Neural cell (in vitro differentiated cells): ENCODE measurements around the gene XRRA1. TPM values are rescaled to one million over a fixed set of nuclear protein-coding genes. Genes with fewer than 3 reads are reported as not detected.

Experiments
- H2AFZ ChIP-seq: fragments of 200-600, 300-800 bp; sonication (generic), shearing (Covaris generic); 2 replicates; pipeline ENCODE4 v1.6.0; 2014; ENCODE audit warnings: low read depth, mild to moderate bottlenecking, antibody characterized with exemption, low read length, moderate library complexity
- H3F3A ChIP-seq: fragments of 200-600 bp; shearing (Covaris generic); 2 replicates; pipeline ENCODE4 v1.6.1; 2016; ENCODE audit warnings: mild to moderate bottlenecking, moderate library complexity, mixed read lengths, antibody characterized with exemption, low read length; ENCODE audit not compliant: insufficient read depth, poor library complexity, severe bottlenecking
- H3K27ac ChIP-seq: fragments of 200-600, 300-800 bp; sonication (generic), shearing (Covaris generic); 2 replicates; pipeline ENCODE4 v1.5.1; 2014; ENCODE audit warnings: mild to moderate bottlenecking, low read length, moderate library complexity
- H3K27me3 ChIP-seq: fragments of 300-800, 200-600 bp; sonication (generic), shearing (Covaris generic); 2 replicates; pipeline ENCODE4 v1.6.0; 2014; ENCODE audit warnings: mild to moderate bottlenecking, low read depth, low read length, moderate library complexity; ENCODE audit not compliant: insufficient read depth
- H3K36me3 ChIP-seq: fragments of 300-800, 200-600 bp; sonication (generic), shearing (Covaris generic); 2 replicates; pipeline ENCODE4 v1.5.1; 2014; ENCODE audit warnings: mild to moderate bottlenecking, antibody characterized with exemption, low read length, moderate library complexity; ENCODE audit not compliant: insufficient read depth
- H3K4me2 ChIP-seq: fragments of 300-800, 200-600 bp; sonication (generic), shearing (Covaris generic); 2 replicates; pipeline ENCODE4 v1.6.0; 2014; ENCODE audit warnings: mild to moderate bottlenecking, low read length
- H3K4me3 ChIP-seq: fragments of 300-800, 200-600 bp; sonication (generic), shearing (Covaris generic); 2 replicates; pipeline ENCODE4 v1.5.1; 2014; ENCODE audit warnings: mild to moderate bottlenecking, low read length, moderate library complexity
- H3K79me2 ChIP-seq: fragments of 200-600 bp; shearing (Covaris generic); replicated peaks from 2 replicates; pipeline ENCODE4 v1.6.0; 2014; ENCODE audit warnings: mild to moderate bottlenecking, low read length, moderate library complexity; ENCODE audit not compliant: insufficient read depth
- H3K9ac ChIP-seq: fragments of 300-800, 200-600 bp; sonication (generic), shearing (Covaris generic); 2 replicates; pipeline ENCODE4 v1.6.1; 2016; ENCODE audit warnings: mild to moderate bottlenecking, low read length, mixed read lengths
- H3K9me2 ChIP-seq: fragments of 200-600 bp; shearing (Covaris generic); 2 replicates; pipeline ENCODE4 v1.6.1; 2016; ENCODE audit warnings: mild to moderate bottlenecking, low read length, mixed read lengths; ENCODE audit not compliant: insufficient read depth
- H3K9me3 ChIP-seq: fragments of 200-600, 300-800 bp; sonication (generic), shearing (Covaris generic); 2 replicates; pipeline ENCODE4 v1.6.1; 2016; ENCODE audit warnings: mild to moderate bottlenecking, mixed run types, low read length, moderate library complexity, mixed read lengths
- H4K20me1 ChIP-seq: fragments of 200-600 bp; shearing (Covaris generic); 2 replicates; pipeline ENCODE4 v1.6.1; 2016; ENCODE audit warnings: mild to moderate bottlenecking, mixed run types; ENCODE audit not compliant: insufficient read depth
- EP300 ChIP-seq: fragments of 450-650 bp; conservative IDR thresholded peaks from 2 replicates; pipeline ENCODE4 v1.6.1; 2014; ENCODE audit warnings: antibody characterized with exemption, mild to moderate bottlenecking, moderate library complexity; ENCODE audit not compliant: poor library complexity, severe bottlenecking
- EZH2 ChIP-seq: fragments of 200-600, 300-800 bp; shearing (Covaris generic), sonication (generic); IDR thresholded peaks from 2 replicates; pipeline ENCODE4 v1.6.1; 2014; ENCODE audit warnings: antibody characterized with exemption, low read length, borderline replicate concordance, mild to moderate bottlenecking; ENCODE audit not compliant: insufficient read depth, poor library complexity, severe bottlenecking
- MXI1 ChIP-seq: fragments of 450-650 bp; conservative IDR thresholded peaks from 2 replicates; pipeline ENCODE4 v1.6.1; 2014; ENCODE audit warnings: antibody characterized with exemption, mild to moderate bottlenecking; ENCODE audit not compliant: poor library complexity, severe bottlenecking
- POLR2AphosphoS5 ChIP-seq: IDR thresholded peaks from 2 replicates; pipeline ENCODE4 v1.6.1; 2012
- RAD21 ChIP-seq: fragments of 450-650 bp; conservative IDR thresholded peaks from 2 replicates; pipeline ENCODE4 v1.6.1; 2014; ENCODE audit warnings: antibody characterized with exemption, mild to moderate bottlenecking, moderate library complexity
- SMC3 ChIP-seq: fragments of 450-650 bp; conservative IDR thresholded peaks from 2 replicates; pipeline ENCODE4 v1.6.1; 2014; ENCODE audit warnings: antibody characterized with exemption, mild to moderate bottlenecking, moderate library complexity; ENCODE audit not compliant: poor library complexity
- TAF1 ChIP-seq: IDR thresholded peaks from 2 replicates; pipeline ENCODE4 v1.6.1; 2012; ENCODE audit warnings: low read depth
- polyA plus RNA-seq: library from polyadenylated mRNA; depleted of rRNA; stranded (reverse); fragments of >200 nt; gene quantifications from 2 replicates; pipeline ENCODE4 v1.2.3, GENCODE V29; 2014
- TF ChIP-seq, protein P1 (sequence below): IDR thresholded peaks from 2 replicates; pipeline ENCODE4 v1.6.1; 2012; ENCODE audit warnings: borderline replicate concordance
- TF ChIP-seq, protein P2 (sequence below): fragments of 450-650 bp; IDR thresholded peaks from 2 replicates; pipeline ENCODE4 v1.5.1; 2014; ENCODE audit warnings: antibody characterized with exemption, mild to moderate bottlenecking, moderate library complexity; ENCODE audit not compliant: poor library complexity, severe bottlenecking

Gene XRRA1
- polyA plus RNA-seq, 1 donor from 2014 or later, result 2.7 TPM

DNA sequence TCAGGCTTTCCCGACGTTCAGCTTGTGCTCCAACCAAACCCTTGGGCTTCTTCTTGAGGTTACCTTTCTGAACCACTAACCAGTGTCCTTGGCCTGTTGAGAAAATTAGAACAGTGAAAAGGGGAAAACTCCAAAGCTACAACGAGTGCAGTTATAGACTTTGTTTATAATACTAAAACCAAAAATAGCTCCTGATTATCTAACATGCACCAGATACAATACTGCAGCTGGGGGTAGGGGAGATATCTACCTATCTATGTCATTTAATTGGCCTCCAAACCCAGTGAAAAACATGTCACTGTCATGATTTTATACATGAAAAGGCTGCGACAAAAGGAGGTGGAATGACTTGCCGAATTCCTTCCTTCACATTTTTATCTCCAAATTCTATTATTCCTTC lies 11.9 kb downstream of the XRRA1 start:
- H3K27me3 ChIP-seq, result no peaks in the 10 kb centered on the region
- H3K9me2 ChIP-seq, result no peaks in the 10 kb centered on the region
- H3K79me2 ChIP-seq, result no peaks in the 10 kb centered on the region
- no peaks in the 10 kb centered on the region for H3K9me3 ChIP-seq
- H3K4me2 ChIP-seq, result no peak overlapping the region
- H3K36me3 ChIP-seq, result no peaks in the 10 kb centered on the region
- TF ChIP-seq MXI1, result no peak
- TF ChIP-seq RAD21, result no peak
- TF ChIP-seq, protein P1, sequence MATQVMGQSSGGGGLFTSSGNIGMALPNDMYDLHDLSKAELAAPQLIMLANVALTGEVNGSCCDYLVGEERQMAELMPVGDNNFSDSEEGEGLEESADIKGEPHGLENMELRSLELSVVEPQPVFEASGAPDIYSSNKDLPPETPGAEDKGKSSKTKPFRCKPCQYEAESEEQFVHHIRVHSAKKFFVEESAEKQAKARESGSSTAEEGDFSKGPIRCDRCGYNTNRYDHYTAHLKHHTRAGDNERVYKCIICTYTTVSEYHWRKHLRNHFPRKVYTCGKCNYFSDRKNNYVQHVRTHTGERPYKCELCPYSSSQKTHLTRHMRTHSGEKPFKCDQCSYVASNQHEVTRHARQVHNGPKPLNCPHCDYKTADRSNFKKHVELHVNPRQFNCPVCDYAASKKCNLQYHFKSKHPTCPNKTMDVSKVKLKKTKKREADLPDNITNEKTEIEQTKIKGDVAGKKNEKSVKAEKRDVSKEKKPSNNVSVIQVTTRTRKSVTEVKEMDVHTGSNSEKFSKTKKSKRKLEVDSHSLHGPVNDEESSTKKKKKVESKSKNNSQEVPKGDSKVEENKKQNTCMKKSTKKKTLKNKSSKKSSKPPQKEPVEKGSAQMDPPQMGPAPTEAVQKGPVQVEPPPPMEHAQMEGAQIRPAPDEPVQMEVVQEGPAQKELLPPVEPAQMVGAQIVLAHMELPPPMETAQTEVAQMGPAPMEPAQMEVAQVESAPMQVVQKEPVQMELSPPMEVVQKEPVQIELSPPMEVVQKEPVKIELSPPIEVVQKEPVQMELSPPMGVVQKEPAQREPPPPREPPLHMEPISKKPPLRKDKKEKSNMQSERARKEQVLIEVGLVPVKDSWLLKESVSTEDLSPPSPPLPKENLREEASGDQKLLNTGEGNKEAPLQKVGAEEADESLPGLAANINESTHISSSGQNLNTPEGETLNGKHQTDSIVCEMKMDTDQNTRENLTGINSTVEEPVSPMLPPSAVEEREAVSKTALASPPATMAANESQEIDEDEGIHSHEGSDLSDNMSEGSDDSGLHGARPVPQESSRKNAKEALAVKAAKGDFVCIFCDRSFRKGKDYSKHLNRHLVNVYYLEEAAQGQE, result no peak
- no peak for TF ChIP-seq TAF1
- TF ChIP-seq SMC3, result no peak
- no peak for TF ChIP-seq EP300
- TF ChIP-seq POLR2AphosphoS5, result no peak
- TF ChIP-seq, protein P2, sequence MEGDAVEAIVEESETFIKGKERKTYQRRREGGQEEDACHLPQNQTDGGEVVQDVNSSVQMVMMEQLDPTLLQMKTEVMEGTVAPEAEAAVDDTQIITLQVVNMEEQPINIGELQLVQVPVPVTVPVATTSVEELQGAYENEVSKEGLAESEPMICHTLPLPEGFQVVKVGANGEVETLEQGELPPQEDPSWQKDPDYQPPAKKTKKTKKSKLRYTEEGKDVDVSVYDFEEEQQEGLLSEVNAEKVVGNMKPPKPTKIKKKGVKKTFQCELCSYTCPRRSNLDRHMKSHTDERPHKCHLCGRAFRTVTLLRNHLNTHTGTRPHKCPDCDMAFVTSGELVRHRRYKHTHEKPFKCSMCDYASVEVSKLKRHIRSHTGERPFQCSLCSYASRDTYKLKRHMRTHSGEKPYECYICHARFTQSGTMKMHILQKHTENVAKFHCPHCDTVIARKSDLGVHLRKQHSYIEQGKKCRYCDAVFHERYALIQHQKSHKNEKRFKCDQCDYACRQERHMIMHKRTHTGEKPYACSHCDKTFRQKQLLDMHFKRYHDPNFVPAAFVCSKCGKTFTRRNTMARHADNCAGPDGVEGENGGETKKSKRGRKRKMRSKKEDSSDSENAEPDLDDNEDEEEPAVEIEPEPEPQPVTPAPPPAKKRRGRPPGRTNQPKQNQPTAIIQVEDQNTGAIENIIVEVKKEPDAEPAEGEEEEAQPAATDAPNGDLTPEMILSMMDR, result no peak
- TF ChIP-seq EZH2, result no peak
- no peak overlapping the region for H2AFZ ChIP-seq
- H4K20me1 ChIP-seq, result no peaks in the 10 kb centered on the region
- H3K9ac ChIP-seq, result no peak overlapping the region
- no peaks in the 10 kb centered on the region for H3F3A ChIP-seq
- H3K4me3 ChIP-seq, result no peak overlapping the region
- no peak overlapping the region for H3K27ac ChIP-seq

DNA sequence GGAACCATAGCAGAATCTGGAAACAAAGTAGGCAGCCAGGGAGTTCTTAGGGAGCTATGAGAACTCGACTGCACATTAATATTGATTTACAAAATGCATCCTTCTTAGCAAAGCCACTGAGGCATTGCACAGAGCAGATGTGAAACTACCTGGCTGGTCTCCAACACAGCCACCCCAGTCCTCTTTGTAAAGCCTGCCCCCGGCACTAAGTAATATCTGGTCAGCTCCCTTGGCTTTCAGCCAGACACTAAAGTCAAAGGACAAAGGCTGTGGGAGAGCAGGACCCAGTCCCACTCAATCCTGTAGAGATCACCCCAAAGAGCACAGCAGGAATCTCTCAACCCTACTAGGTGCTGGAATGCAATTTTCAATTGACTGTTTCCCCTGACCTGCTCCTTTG lies 12.8 kb downstream of the XRRA1 start:
- Histone ChIP-seq H3K9me3 (no peaks in the 10 kb centered on the region), H3F3A (no peaks in the 10 kb centered on the region), H3K9me2 (no peaks in the 10 kb centered on the region), H3K36me3 (no peaks in the 10 kb centered on the region), H3K27me3 (no peaks in the 10 kb centered on the region), H4K20me1 (no peaks in the 10 kb centered on the region), H2AFZ (no peak overlapping the region), H3K4me3 (no peak overlapping the region), H3K27ac (no peak overlapping the region), H3K4me2 (no peak overlapping the region), H3K9ac (no peak overlapping the region), H3K79me2 (no peaks in the 10 kb centered on the region)
- TF ChIP-seq RAD21, result no peak
- TF ChIP-seq MXI1, result no peak
- TF ChIP-seq, protein P1, result no peak
- no peak for TF ChIP-seq SMC3
- TF ChIP-seq TAF1, result no peak
- TF ChIP-seq POLR2AphosphoS5, result no peak
- no peak for TF ChIP-seq EZH2
- TF ChIP-seq, protein P2, result no peak
